BJ (cell line): ENCODE results near the gene TOX3. TPM values are rescaled to one million over a fixed set of nuclear protein-coding genes. Genes with fewer than 3 reads are reported as not detected.

Experiments used
- CTCF ChIA-PET: fragments of 350-600 bp; formaldehyde crosslinking; extraction: SDS; loops from one replicate; lab custom pipeline; 2021; ENCODE audit warnings: antibody characterized with exemption, inconsistent platforms; lab: Yijun Ruan, JAX
- POLR2A ChIA-PET: fragments of 300-600 bp; sonication (Branson Sonifier 250); formaldehyde crosslinking; extraction: SDS; loops from one replicate; lab custom pipeline; 2021; ENCODE audit warnings: antibody characterized with exemption; lab: Charles Lee
- DNase-seq: peaks from one replicate; pipeline ENCODE4 v3.0.0-alpha.2; 2011; ENCODE audit warnings: low read depth
- H3K27me3 ChIP-seq: 2 replicates; pipeline ENCODE4 v1.6.0; 2011; ENCODE audit warnings: low read length; ENCODE audit not compliant: control insufficient read depth, insufficient read depth
- H3K36me3 ChIP-seq: 2 replicates; pipeline ENCODE4 v1.5.1; 2011; ENCODE audit warnings: low read length; ENCODE audit not compliant: control insufficient read depth, insufficient read depth
- H3K4me3 ChIP-seq: 2 replicates; pipeline ENCODE4 v1.5.1; 2011; ENCODE audit warnings: low read depth, mild to moderate bottlenecking, control low read depth, low read length
- CTCF ChIP-seq: IDR thresholded peaks from 2 replicates; pipeline ENCODE4 v1.5.1; 2011; ENCODE audit warnings: low read depth, mild to moderate bottlenecking, control low read depth, inconsistent platforms, low read length, moderate library complexity; ENCODE audit not compliant: insufficient read depth
- polyA plus RNA-seq: library from polyadenylated mRNA; depleted of rRNA; stranded (reverse); fragments of >200 nt; gene quantifications from 2 replicates; pipeline ENCODE4 v1.2.3, GENCODE V29; 2011

TOX3 gene
- polyA plus RNA-seq, 1 experiment: not detected

- peaks cover 3% of the 10 kb centered on the region; the same call in 1 of the 2 replicates for H3K27me3 ChIP-seq
- no peak overlapping the region for H3K4me3 ChIP-seq
- ChIA-PET POLR2A (no interaction called here), CTCF (no interaction called here)
- no peak for DNase-seq
- no peaks in the 10 kb centered on the region for H3K36me3 ChIP-seq
- TF ChIP-seq CTCF: no peak
Observed at GRCh38 chr16:52549011-52549692, 2.2 kb upstream of the TOX3 start.

GRCh38 chr16:52548261-52549010, 1.5 kb upstream of the TOX3 start:
- ChIA-PET POLR2A (no interaction called here), CTCF (no interaction called here)
- Histone ChIP-seq H3K36me3 (no peaks in the 10 kb centered on the region), H3K27me3 (peaks cover 3% of the 10 kb centered on the region; the same call in 1 of the 2 replicates), H3K4me3 (no peak overlapping the region)
- no peak for DNase-seq
- no peak for TF ChIP-seq CTCF

- Histone ChIP-seq H3K36me3 (no peaks in the 10 kb centered on the region), H3K4me3 (no peak overlapping the region), H3K27me3 (peaks cover 3% of the 10 kb centered on the region; the same call in 1 of the 2 replicates)
- no peak for TF ChIP-seq CTCF
- POLR2A ChIA-PET: no interaction called here
- CTCF ChIA-PET: no interaction called here
- no peak for DNase-seq
Observed at GRCh38 chr16:52547834-52548215, 882 bp upstream of the TOX3 start.

GRCh38 chr16:52546291-52547003, 496 bp downstream of the TOX3 start:
- CTCF ChIA-PET: no interaction called here
- no peaks in the 10 kb centered on the region for H3K36me3 ChIP-seq
- H3K27me3 ChIP-seq: peaks cover 3% of the 10 kb centered on the region; the same call in 1 of the 2 replicates
- no peak for DNase-seq
- no peak for TF ChIP-seq CTCF
- POLR2A ChIA-PET: no interaction called here
- H3K4me3 ChIP-seq: no peak overlapping the region

- POLR2A ChIA-PET: no interaction called here
Observed at GRCh38 chr16:52545898-52546266, 1.1 kb downstream of the TOX3 start.

More at GRCh38 chr16:52545898-52546266, 1.1 kb downstream of the TOX3 start:
- peaks cover 3% of the 10 kb centered on the region; the same call in 1 of the 2 replicates for H3K27me3 ChIP-seq
- CTCF ChIA-PET: no interaction called here
- no peak overlapping the region for H3K4me3 ChIP-seq
- H3K36me3 ChIP-seq: no peaks in the 10 kb centered on the region
- no peak for TF ChIP-seq CTCF
- no peak for DNase-seq
